ENCODE measurements around the gene TBC1D22A.

The TBC1D22A gene

GRCh38 chr22:46867106-46867505, 104.7 kb downstream of the TBC1D22A start:
- Histone ChIP-seq H3K27ac (ENCODE audit: low read length) (no peak overlapping the region), H3K9ac (ENCODE audit: low read length) (no peak overlapping the region), H3K4me1 (ENCODE audit: low read length) (peaks cover 13% of the 10 kb centered on the region), H3K4me2 (ENCODE audit: low read length) (no peak overlapping the region), H3K36me3 (replicated peaks; ENCODE audit: low read depth, low read length) (peaks cover 82% of the 10 kb centered on the region), H3K9me3 (ENCODE audit: insufficient read depth, low read length) (peaks cover 16% of the 10 kb centered on the region; the same call in 1 of the 2 replicates), H3K79me2 (ENCODE audit: low read length) (peaks cover 74% of the 10 kb centered on the region), H2AFZ (ENCODE audit: low read depth, low read length) (no peak overlapping the region), H4K20me1 (ENCODE audit: insufficient read depth, low read length) (peaks cover 93% of the 10 kb centered on the region), H3K4me3 (ENCODE audit: low read length) (no peak overlapping the region), H3K27me3 (ENCODE audit: low read depth, low read length) (no peaks in the 10 kb centered on the region)
- TF ChIP-seq EZH2phosphoT487 (IDR thresholded peaks at IDR 0.05; ENCODE audit: low read depth) (no peak), CTCF (IDR thresholded peaks at IDR 0.05; ENCODE audit: low read depth, low read length) (no peak)

GRCh38 chr22:46869329-46869728, 106.9 kb downstream of the TBC1D22A start:
- no peaks in the 10 kb centered on the region for H3K4me1 ChIP-seq (ENCODE audit: low read length)
- no peak overlapping the region for H3K4me3 ChIP-seq (ENCODE audit: low read length)
- H3K79me2 ChIP-seq (ENCODE audit: low read length): peaks cover 64% of the 10 kb centered on the region
- H3K4me2 ChIP-seq (ENCODE audit: low read length): no peak overlapping the region
- peaks cover 87% of the 10 kb centered on the region for H4K20me1 ChIP-seq (ENCODE audit: insufficient read depth, low read length)
- H3K36me3 ChIP-seq (replicated peaks; ENCODE audit: low read depth, low read length): peaks cover 78% of the 10 kb centered on the region
- no peak for TF ChIP-seq CTCF (IDR thresholded peaks at IDR 0.05; ENCODE audit: low read depth, low read length)
- no peak overlapping the region for H2AFZ ChIP-seq (ENCODE audit: low read depth, low read length)
- no peaks in the 10 kb centered on the region for H3K27me3 ChIP-seq (ENCODE audit: low read depth, low read length)
- H3K9ac ChIP-seq (ENCODE audit: low read length): no peak overlapping the region
- H3K9me3 ChIP-seq (ENCODE audit: insufficient read depth, low read length): peaks cover 16% of the 10 kb centered on the region; the same call in 1 of the 2 replicates
- no peak overlapping the region for H3K27ac ChIP-seq (ENCODE audit: low read length)

GRCh38 chr22:46869831-46870441, 107.5 kb downstream of the TBC1D22A start:
- peaks cover 16% of the 10 kb centered on the region; the same call in 1 of the 2 replicates for H3K9me3 ChIP-seq (ENCODE audit: insufficient read depth, low read length)
- no peak overlapping the region for H3K4me2 ChIP-seq (ENCODE audit: low read length)
- peaks cover 84% of the 10 kb centered on the region for H4K20me1 ChIP-seq (ENCODE audit: insufficient read depth, low read length)
- no peak overlapping the region for H3K9ac ChIP-seq (ENCODE audit: low read length)
- H3K36me3 ChIP-seq (replicated peaks; ENCODE audit: low read depth, low read length): peaks cover 72% of the 10 kb centered on the region
- no peak for TF ChIP-seq CTCF (IDR thresholded peaks at IDR 0.05; ENCODE audit: low read depth, low read length)
- TF ChIP-seq EZH2phosphoT487 (IDR thresholded peaks at IDR 0.05; ENCODE audit: low read depth): no peak
- peaks cover 61% of the 10 kb centered on the region for H3K79me2 ChIP-seq (ENCODE audit: low read length)
- H3K4me1 ChIP-seq (ENCODE audit: low read length): no peaks in the 10 kb centered on the region
- no peak overlapping the region for H3K4me3 ChIP-seq (ENCODE audit: low read length)
- H3K27me3 ChIP-seq (ENCODE audit: low read depth, low read length): no peaks in the 10 kb centered on the region
- no peak overlapping the region for H2AFZ ChIP-seq (ENCODE audit: low read depth, low read length)
- no peak overlapping the region for H3K27ac ChIP-seq (ENCODE audit: low read length)

- no peak for TF ChIP-seq EZH2phosphoT487 (IDR thresholded peaks at IDR 0.05; ENCODE audit: low read depth)
- no peak for TF ChIP-seq CTCF (IDR thresholded peaks at IDR 0.05; ENCODE audit: low read depth, low read length)
- Histone ChIP-seq H3K27me3 (ENCODE audit: low read depth, low read length) (no peaks in the 10 kb centered on the region), H3K9me3 (ENCODE audit: insufficient read depth, low read length) (peaks cover 16% of the 10 kb centered on the region; the same call in 1 of the 2 replicates)
These were observed 109.4 kb downstream of the TBC1D22A start for GRCh38 chr22:46871826-46872225.

More at GRCh38 chr22:46871826-46872225, 109.4 kb downstream of the TBC1D22A start:
- no peak overlapping the region for H3K27ac ChIP-seq (ENCODE audit: low read length)
- peaks cover 86% of the 10 kb centered on the region for H4K20me1 ChIP-seq (ENCODE audit: insufficient read depth, low read length)
- H3K79me2 ChIP-seq (ENCODE audit: low read length): peaks cover 65% of the 10 kb centered on the region
- no peak overlapping the region for H3K4me3 ChIP-seq (ENCODE audit: low read length)
- H3K4me1 ChIP-seq (ENCODE audit: low read length): no peaks in the 10 kb centered on the region
- peaks cover 65% of the 10 kb centered on the region for H3K36me3 ChIP-seq (replicated peaks; ENCODE audit: low read depth, low read length)
- H3K4me2 ChIP-seq (ENCODE audit: low read length): no peak overlapping the region
- no peak overlapping the region for H2AFZ ChIP-seq (ENCODE audit: low read depth, low read length)
- no peak overlapping the region for H3K9ac ChIP-seq (ENCODE audit: low read length)

Measured in OCI-LY3 (cell line).